Measurements from ENCODE around the gene TEX2.

TEX2 gene

DNA sequence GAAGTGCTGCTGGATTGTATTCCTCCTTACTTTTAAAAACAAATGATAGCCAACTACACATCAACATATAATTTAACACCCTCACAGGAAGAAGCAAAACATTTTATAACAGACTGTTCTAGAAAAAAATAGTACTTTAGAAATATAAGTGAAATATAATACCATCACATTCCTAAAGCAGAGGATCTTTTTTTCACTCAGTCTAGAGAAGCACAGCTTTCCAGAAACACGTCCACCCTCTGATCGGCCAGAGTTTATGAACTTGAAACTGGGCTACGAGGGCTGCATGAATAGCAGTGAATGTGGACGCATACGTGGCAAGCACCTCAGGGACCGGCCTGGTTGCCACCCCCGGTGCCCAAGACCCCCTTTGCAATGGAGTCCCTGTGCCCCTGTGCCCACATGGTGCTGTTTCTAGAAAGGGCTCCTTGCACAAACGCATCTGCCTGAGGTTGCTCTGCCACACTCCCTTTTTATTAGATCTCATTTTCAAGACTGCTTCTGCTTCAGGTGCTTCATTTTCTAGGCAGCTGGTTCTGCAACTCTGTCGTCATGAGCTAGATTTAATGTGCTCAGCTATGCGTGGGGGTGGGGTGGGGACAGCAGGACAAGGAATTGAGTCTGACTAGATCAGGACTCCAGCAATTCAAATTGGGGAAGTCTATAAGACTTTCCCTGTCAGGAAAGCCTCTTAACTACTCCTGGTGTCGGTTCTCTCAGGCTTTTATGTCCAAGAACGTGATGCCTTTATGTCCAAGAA lies 104.0 kb downstream of the TEX2 start:
- Histone ChIP-seq H3K9me2 (ENCODE audit: low read depth, low read length) (no peaks in the 10 kb centered on the region), H3K4me3 (ENCODE audit: low read depth, low read length, poor library complexity, severe bottlenecking) (no peak overlapping the region), H3K9me3 (ENCODE audit: low read length) (no peaks in the 10 kb centered on the region), H3K4me2 (ENCODE audit: low read length) (no peak overlapping the region), H3F3A (ENCODE audit: insufficient read depth, low read length) (no peaks in the 10 kb centered on the region), H2AFZ (ENCODE audit: low read length) (no peak overlapping the region), H4K20me1 (ENCODE audit: insufficient read depth, low read length) (no peaks in the 10 kb centered on the region), H3K36me3 (ENCODE audit: insufficient read depth, low read length) (no peaks in the 10 kb centered on the region), H3K79me2 (ENCODE audit: insufficient read depth, low read length) (no peaks in the 10 kb centered on the region), H3K27ac (ENCODE audit: low read depth, low read length, poor library complexity, severe bottlenecking) (no peak overlapping the region), H3K9ac (ENCODE audit: low read length) (no peak overlapping the region), H3K4me1 (ENCODE audit: insufficient read depth, low read length, severe bottlenecking) (no peaks in the 10 kb centered on the region), H3K27me3 (ENCODE audit: insufficient read depth, low read length) (no peaks in the 10 kb centered on the region)
- TF ChIP-seq EZH2 (IDR thresholded peaks at IDR 0.05; ENCODE audit: borderline replicate concordance, low read length) = no peak
- TF ChIP-seq, protein P1, sequence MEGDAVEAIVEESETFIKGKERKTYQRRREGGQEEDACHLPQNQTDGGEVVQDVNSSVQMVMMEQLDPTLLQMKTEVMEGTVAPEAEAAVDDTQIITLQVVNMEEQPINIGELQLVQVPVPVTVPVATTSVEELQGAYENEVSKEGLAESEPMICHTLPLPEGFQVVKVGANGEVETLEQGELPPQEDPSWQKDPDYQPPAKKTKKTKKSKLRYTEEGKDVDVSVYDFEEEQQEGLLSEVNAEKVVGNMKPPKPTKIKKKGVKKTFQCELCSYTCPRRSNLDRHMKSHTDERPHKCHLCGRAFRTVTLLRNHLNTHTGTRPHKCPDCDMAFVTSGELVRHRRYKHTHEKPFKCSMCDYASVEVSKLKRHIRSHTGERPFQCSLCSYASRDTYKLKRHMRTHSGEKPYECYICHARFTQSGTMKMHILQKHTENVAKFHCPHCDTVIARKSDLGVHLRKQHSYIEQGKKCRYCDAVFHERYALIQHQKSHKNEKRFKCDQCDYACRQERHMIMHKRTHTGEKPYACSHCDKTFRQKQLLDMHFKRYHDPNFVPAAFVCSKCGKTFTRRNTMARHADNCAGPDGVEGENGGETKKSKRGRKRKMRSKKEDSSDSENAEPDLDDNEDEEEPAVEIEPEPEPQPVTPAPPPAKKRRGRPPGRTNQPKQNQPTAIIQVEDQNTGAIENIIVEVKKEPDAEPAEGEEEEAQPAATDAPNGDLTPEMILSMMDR (IDR thresholded peaks at IDR 0.05; ENCODE audit: low read length) = no peak

DNA sequence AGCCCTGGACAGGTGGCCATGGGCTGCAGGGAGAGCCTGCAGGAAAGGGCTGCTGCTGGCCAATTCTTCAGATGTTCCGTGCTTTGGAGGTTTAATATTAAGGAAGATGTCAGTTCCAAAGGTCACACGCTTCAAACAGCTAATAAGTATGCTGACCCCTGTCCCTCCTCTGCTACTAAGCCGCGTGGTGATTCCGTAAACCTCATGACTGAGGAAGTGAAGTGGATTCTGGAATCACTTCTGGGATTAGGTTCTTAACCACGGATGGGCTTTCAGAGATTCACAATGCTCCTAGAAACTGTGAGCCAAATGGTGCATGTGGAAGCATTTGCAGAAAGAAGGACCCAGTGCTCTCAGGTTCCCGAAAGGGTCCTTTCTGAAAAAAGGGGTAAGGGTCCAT lies 104.7 kb downstream of the TEX2 start:
- H3K9me3 ChIP-seq (ENCODE audit: low read length) = no peaks in the 10 kb centered on the region
- no peaks in the 10 kb centered on the region for H3K9me2 ChIP-seq (ENCODE audit: low read depth, low read length)
- no peak overlapping the region for H3K4me3 ChIP-seq (ENCODE audit: low read depth, low read length, poor library complexity, severe bottlenecking)
- H3K9ac ChIP-seq (ENCODE audit: low read length) = no peak overlapping the region
- no peak overlapping the region for H2AFZ ChIP-seq (ENCODE audit: low read length)
- H3K79me2 ChIP-seq (ENCODE audit: insufficient read depth, low read length) = no peaks in the 10 kb centered on the region
- no peaks in the 10 kb centered on the region for H3F3A ChIP-seq (ENCODE audit: insufficient read depth, low read length)
- no peaks in the 10 kb centered on the region for H3K27me3 ChIP-seq (ENCODE audit: insufficient read depth, low read length)
- no peaks in the 10 kb centered on the region for H4K20me1 ChIP-seq (ENCODE audit: insufficient read depth, low read length)
- no peaks in the 10 kb centered on the region for H3K36me3 ChIP-seq (ENCODE audit: insufficient read depth, low read length)
- no peak overlapping the region for H3K4me2 ChIP-seq (ENCODE audit: low read length)
- no peaks in the 10 kb centered on the region for H3K4me1 ChIP-seq (ENCODE audit: insufficient read depth, low read length, severe bottlenecking)
- no peak overlapping the region for H3K27ac ChIP-seq (ENCODE audit: low read depth, low read length, poor library complexity, severe bottlenecking)
- no peak for TF ChIP-seq EZH2 (IDR thresholded peaks at IDR 0.05; ENCODE audit: borderline replicate concordance, low read length)
- TF ChIP-seq, protein P1 (IDR thresholded peaks at IDR 0.05; ENCODE audit: low read length) = no peak

DNA sequence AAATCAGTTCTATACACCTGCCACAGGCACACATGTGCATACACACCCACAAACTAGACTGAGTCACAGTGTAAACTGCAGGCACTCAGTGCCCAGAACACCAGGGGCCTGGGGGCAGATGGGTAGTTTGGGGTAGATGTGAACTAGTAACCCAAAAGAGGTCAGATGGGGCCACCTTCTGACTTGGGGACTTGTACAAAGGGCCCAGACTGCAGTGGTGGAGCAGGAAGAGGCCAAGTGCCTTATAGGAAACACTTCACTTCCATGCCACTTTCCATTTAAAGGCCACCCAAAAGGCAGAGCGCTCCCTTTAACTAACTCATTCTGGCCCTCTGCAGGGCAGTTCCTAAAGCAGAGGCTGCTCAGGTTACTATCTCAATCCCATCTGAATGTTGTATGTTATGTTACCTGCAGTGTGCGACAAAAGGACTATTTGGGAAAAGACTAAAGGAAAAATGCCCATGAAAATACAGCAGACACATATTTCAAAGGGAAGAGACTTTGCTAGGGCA lies 105.3 kb downstream of the TEX2 start:
- no peak overlapping the region for H3K9ac ChIP-seq (ENCODE audit: low read length)
- no peaks in the 10 kb centered on the region for H3K27me3 ChIP-seq (ENCODE audit: insufficient read depth, low read length)
- no peak overlapping the region for H3K4me2 ChIP-seq (ENCODE audit: low read length)
- H3K4me1 ChIP-seq (ENCODE audit: insufficient read depth, low read length, severe bottlenecking) = no peaks in the 10 kb centered on the region
- H2AFZ ChIP-seq (ENCODE audit: low read length) = no peak overlapping the region
- no peaks in the 10 kb centered on the region for H3K9me3 ChIP-seq (ENCODE audit: low read length)
- TF ChIP-seq, protein P1 (IDR thresholded peaks at IDR 0.05; ENCODE audit: low read length) = no peak
- no peak for TF ChIP-seq EZH2 (IDR thresholded peaks at IDR 0.05; ENCODE audit: borderline replicate concordance, low read length)
- H3K4me3 ChIP-seq (ENCODE audit: low read depth, low read length, poor library complexity, severe bottlenecking) = no peak overlapping the region
- H3K36me3 ChIP-seq (ENCODE audit: insufficient read depth, low read length) = peaks cover under 1% of the 10 kb centered on the region; the same call in 1 of the 2 replicates
- no peak overlapping the region for H3K27ac ChIP-seq (ENCODE audit: low read depth, low read length, poor library complexity, severe bottlenecking)
- no peaks in the 10 kb centered on the region for H4K20me1 ChIP-seq (ENCODE audit: insufficient read depth, low read length)
- no peaks in the 10 kb centered on the region for H3K9me2 ChIP-seq (ENCODE audit: low read depth, low read length)
- H3K79me2 ChIP-seq (ENCODE audit: insufficient read depth, low read length) = no peaks in the 10 kb centered on the region
- no peaks in the 10 kb centered on the region for H3F3A ChIP-seq (ENCODE audit: insufficient read depth, low read length)

Data from OCI-LY1 (cell line).